ENCODE results near the gene FAAP24. TPM values are rescaled to one million over a fixed set of nuclear protein-coding genes. Genes with fewer than 3 reads are reported as not detected.
A peak's percentile ranks its signal among the peaks of the same experiment; 100 is the strongest.

The FAAP24 gene
- 1 to 10 TPM in 1 of 5 donors, not detected in 4; 2.4 TPM for total RNA-seq
- 1 to 10 TPM in 2 of 3 donors, under 1 TPM in 1; 0.92 to 1.9 (median 1.6) TPM for polyA plus RNA-seq
- long read RNA-seq, donor 1, result 0 reads
- long read RNA-seq, donor 2, result 0 reads
- long read RNA-seq, donor 3, result 0 reads
- long read RNA-seq, donor 4, result 0 reads
- long read RNA-seq, donor 5, partial matches to known transcripts, result 0 of 2 reads
- long read RNA-seq, donor 5, other reads (novel, unspliced or antisense), result 0 of 2 reads
- long read RNA-seq, donor 6, partial matches to known transcripts, result 0 of 2 reads
- long read RNA-seq, donor 6, other reads (novel, unspliced or antisense), result 0 of 2 reads
- long read RNA-seq, donor 7, result 0 reads
- long read RNA-seq, donor 8, result 0 reads
- long read RNA-seq, donor 9, partial matches to known transcripts, result 0 of 2 reads
- long read RNA-seq, donor 9, other reads (novel, unspliced or antisense), result 0 of 2 reads
- long read RNA-seq, donor 10, result 0 reads

DNA sequence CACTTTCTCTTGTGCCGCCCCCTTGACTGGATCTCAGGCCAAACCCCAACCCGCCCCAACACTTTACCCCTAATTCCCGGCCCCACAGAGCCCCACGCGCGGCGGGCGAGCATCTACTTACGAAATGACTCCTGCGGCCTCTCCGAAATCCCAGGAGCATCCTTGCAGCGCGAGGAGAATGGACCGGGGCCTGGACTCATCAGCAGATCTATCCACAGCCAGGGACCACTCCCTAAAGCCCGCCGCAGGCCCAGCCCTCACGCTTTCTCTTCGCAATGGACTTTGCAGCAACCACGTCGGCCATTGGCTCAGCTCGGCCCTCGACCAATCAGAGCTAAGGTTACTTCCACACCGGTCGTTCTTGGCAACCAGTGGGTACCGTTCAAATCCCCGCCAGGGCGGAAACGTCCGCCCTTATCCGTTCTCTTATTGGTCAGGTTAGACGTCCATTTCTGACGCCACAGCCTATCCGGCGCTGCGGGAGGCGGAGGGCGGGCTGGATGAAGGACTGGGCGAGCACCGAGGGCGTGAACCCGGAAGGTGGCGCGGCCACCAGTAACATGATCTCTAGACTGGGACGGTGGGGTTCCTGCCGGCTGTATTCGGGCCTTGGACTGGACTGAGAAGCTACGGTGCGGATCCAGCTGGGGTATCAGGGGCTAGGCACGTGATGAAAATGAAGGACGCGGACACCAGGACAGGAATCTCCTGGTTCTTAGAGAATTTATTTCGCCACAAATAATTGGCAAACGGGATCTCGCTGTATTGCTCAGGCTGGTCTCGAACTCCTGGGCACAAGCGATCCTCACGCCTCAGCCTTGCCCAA is at the start of gene FAAP24, which contains the start of gene CEP89:
TSS of gene FAAP24 (plus strand) at position 528 of the 826 bp plus-strand sequence. CDS start 955 bp downstream, outside the sequence.
TSS of gene CEP89 (minus strand) at position 244 of the 826 bp plus-strand sequence. CDS start at position 160, 84 bp downstream.
- H3K27me3 ChIP-seq, result no peaks in the 10 kb centered on the region
- peaks cover 4 to 21% (median 16%) of the 10 kb centered on the region in 4 donors for H3K36me3 ChIP-seq
- 1% methylated on average over 56 to 57 of the region's 57 CpGs for WGBS, 5 donors
- intact Hi-C loops (cut with DNase I; ENCODE audit: low total_unique reads), result no loop called here
- peaks cover 15 to 35% (median 30%) of the 10 kb centered on the region in 4 donors for H3K4me1 ChIP-seq
- TF ChIP-seq, protein P1, sequence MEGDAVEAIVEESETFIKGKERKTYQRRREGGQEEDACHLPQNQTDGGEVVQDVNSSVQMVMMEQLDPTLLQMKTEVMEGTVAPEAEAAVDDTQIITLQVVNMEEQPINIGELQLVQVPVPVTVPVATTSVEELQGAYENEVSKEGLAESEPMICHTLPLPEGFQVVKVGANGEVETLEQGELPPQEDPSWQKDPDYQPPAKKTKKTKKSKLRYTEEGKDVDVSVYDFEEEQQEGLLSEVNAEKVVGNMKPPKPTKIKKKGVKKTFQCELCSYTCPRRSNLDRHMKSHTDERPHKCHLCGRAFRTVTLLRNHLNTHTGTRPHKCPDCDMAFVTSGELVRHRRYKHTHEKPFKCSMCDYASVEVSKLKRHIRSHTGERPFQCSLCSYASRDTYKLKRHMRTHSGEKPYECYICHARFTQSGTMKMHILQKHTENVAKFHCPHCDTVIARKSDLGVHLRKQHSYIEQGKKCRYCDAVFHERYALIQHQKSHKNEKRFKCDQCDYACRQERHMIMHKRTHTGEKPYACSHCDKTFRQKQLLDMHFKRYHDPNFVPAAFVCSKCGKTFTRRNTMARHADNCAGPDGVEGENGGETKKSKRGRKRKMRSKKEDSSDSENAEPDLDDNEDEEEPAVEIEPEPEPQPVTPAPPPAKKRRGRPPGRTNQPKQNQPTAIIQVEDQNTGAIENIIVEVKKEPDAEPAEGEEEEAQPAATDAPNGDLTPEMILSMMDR (IDR thresholded peaks at IDR 0.05), result peak in 1 of 7 experiments; percentile 5
- TF ChIP-seq POLR2AphosphoS5 (IDR thresholded peaks at IDR 0.05) (peak in 2 of 3 donors; percentile 66 to 85), EP300 (IDR thresholded peaks at IDR 0.05) (no peak), POLR2A (IDR thresholded peaks at IDR 0.05) (no peak)
- peak; percentile 99 for DNase-seq
- H3K4me3 ChIP-seq, result peak within 1 kb of the TSS; percentile 83 to 100 (median 94)
- H3K27ac ChIP-seq, result peak within 1 kb of the TSS; percentile 62 to 86 (median 83)
- H3K9me3 ChIP-seq, result no peaks in the 10 kb centered on the region

DNA sequence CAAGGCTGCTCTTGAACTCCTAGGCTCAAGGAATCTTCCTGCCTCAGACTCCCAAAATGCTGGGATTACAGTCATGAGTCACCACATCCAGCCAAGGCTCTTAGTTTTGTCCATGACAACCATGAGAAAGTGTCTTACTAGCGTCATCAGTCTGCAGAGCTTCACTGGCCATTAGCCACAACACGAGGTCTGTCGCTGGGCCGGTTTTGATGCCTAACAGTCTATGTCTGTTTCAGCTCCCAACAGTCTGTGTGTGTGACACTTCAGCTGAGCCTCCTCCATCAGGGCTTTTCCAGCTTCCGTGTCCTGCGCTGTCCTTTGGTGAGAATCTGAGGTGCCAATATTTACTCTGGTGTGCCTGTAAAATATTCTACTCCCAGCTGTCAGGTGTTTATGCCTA is 47.8 kb upstream of the FAAP24 start:
- Histone ChIP-seq H3K4me1 (no peaks in the 10 kb centered on the region), H3K27me3 (no peaks in the 10 kb centered on the region), H3K27ac (peak overlapping the region in 1 of 5 donors; percentile 7), H3K9me3 (peaks cover 0 to 14% (median 9%) of the 10 kb centered on the region in 4 donors), H3K4me3 (no peak overlapping the region), H3K36me3 (peaks cover 7 to 99% (median 82%) of the 10 kb centered on the region in 4 donors)
- 88 to 97% (median 89%) methylated on average over 6 of the region's 6 CpGs for WGBS, 5 donors
- no peak for TF ChIP-seq EP300 (IDR thresholded peaks at IDR 0.05)
- no peak for TF ChIP-seq POLR2AphosphoS5 (IDR thresholded peaks at IDR 0.05)
- TF ChIP-seq, protein P1 (IDR thresholded peaks at IDR 0.05), result no peak
- TF ChIP-seq POLR2A (IDR thresholded peaks at IDR 0.05), result no peak
- DNase-seq, result peak in 1 of 2 donors; percentile 21
- intact Hi-C loops (cut with DNase I; ENCODE audit: low total_unique reads), result no loop called here

- H3K27ac ChIP-seq, result peak overlapping the region in 1 of 5 donors; percentile 45
- no peaks in the 10 kb centered on the region for H3K4me1 ChIP-seq
- DNase-seq, result no peak
- intact Hi-C loops (cut with DNase I; ENCODE audit: low total_unique reads), result no loop called here
- H3K27me3 ChIP-seq, result no peaks in the 10 kb centered on the region
- TF ChIP-seq, protein P1 (IDR thresholded peaks at IDR 0.05), result no peak
- no peak for TF ChIP-seq POLR2AphosphoS5 (IDR thresholded peaks at IDR 0.05)
- no peak for TF ChIP-seq POLR2A (IDR thresholded peaks at IDR 0.05)
- TF ChIP-seq EP300 (IDR thresholded peaks at IDR 0.05), result no peak
- no peak overlapping the region for H3K4me3 ChIP-seq
- WGBS, 5 donors, result 55 to 86% (median 73%) methylated on average over 2 of the region's 2 CpGs
- peaks cover 0 to 14% (median 9%) of the 10 kb centered on the region in 4 donors for H3K9me3 ChIP-seq
- H3K36me3 ChIP-seq, result peaks cover 9 to 97% (median 90%) of the 10 kb centered on the region in 4 donors
These were observed 43.2 kb upstream of the FAAP24 start for GRCh38 chr19:32928806-32929205.

GRCh38 chr19:32930567-32930966 is 41.5 kb upstream of the FAAP24 start:
- Histone ChIP-seq H3K9me3 (peaks cover 0 to 14% (median 9%) of the 10 kb centered on the region in 4 donors), H3K27ac (no peak overlapping the region), H3K27me3 (no peaks in the 10 kb centered on the region), H3K36me3 (peaks cover 12 to 97% (median 89%) of the 10 kb centered on the region in 4 donors), H3K4me1 (no peaks in the 10 kb centered on the region), H3K4me3 (no peak overlapping the region)
- DNase-seq, result no peak
- intact Hi-C loops (cut with DNase I; ENCODE audit: low total_unique reads), result no loop called here
- no peak for TF ChIP-seq POLR2A (IDR thresholded peaks at IDR 0.05)
- TF ChIP-seq, protein P1 (IDR thresholded peaks at IDR 0.05), result no peak
- no peak for TF ChIP-seq POLR2AphosphoS5 (IDR thresholded peaks at IDR 0.05)
- no peak for TF ChIP-seq EP300 (IDR thresholded peaks at IDR 0.05)
- 96 to 98% (median 97%) methylated on average over 8 of the region's 8 CpGs for WGBS, 5 donors
